Activated CD8-positive, alpha-beta memory T cell treated with anti-CD3 and anti-CD28 coated beads, Interleukin-2, amount 50 U/mL, for 48 hours (primary cell): ENCODE data around the gene CISD3.

Experiments used
- DNase-seq: peaks from one replicate; pipeline ENCODE4 v3.0.0-alpha.2; 2020

Gene CISD3

DNA sequence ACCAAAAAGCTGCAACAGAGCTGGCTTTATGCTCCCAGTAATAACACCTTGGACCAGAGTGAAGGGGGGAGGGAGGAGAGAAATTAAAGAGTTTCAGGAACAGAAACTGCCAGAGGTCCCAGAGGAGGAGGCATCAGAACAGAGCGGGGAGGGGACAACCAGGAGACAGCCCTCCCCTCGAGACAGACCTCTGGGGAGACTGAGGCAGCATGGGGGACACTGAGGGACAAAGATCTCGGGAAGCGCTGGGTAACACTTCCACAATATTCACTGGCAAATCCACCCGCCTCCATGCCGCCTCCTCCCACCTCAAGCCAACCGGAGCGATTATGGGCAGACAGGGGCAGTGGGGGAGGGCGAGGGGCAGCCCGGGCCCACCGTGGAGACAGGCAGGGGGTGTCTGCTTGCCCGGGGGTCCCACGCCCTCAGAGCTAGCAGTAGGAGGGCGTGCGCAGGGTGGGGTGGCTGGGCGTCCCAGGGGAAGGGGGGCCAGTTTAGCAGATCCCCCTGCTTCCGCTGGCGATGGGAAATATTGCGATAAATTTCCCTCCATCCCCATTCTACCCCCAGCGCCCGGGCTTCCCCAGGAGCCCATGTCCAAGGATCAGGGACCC lies 16.8 kb downstream of the CISD3 start:
- no peak for DNase-seq

DNA sequence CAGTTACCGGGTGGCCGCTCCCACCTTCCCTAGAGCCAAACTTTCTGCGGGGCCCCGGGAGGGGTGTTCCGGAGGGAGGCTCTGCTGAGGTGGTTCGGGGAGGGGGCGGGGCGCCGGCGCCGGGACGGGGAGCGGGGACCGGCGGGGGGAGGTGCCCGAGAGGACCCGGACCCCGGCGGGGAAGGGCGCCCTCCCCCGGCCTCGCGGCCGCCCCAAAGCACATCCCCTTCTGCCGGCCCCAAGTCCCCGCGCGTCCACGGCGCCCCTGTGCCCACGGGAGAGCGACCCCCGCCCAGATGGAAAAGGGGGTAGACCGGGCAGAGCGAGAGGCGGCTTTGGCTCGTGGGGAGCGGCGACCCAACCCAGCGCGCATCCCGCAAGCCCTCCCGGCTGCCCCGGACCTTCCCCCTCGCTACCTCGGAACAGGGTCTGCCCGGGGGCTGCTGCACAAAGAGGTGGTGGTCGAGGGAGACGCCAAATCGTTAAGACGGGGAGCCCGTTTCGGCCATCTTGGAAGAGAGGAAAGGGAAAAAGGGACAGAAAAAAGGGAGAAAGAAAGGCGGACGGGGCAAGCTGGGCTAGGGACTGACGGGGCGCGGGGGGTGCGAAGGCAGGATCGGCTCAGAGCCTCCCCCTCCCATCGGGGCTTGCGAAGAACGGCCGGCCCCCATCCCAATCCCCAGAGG lies 17.5 kb downstream of the CISD3 start:
- DNase-seq: no peak

DNA sequence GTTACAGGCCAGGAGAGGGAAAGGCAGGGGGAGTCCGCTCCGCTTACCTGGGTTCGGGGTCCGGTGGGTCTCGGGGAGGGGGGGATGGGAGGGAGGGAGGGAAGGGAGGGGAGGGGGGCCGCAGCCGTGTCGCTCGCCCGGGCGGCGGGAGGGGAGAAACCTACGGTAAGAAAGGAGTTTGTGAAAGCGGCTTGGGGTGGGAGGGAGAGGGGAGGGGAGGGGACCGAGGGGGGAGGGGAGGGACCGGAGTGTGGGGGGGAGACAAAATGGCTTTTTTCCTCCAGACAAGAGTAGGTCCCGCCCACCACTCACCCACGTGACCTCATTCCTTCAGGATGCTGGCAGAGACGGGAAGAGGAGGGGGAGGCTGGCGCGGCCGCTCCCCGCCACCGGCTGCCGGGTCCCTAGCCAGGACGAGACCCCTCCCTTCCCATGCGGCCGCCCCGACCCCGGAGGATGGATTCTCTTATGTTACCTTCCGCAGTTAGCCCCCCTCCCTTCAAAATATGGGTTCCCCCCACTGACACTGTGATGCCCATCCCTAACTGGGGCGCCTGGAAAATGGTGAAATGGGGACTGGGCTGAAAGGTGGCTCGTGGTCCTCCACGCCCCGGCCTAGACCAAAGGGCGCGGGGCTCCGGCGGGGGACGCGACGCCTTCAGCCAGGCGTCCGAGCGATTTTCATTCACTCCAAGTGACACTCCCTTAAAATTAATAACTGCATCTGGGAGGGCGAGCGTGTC lies 18.2 kb downstream of the CISD3 start, which contains the start of gene PCGF2:
TSS of gene PCGF2 (minus strand) at position 188 of the 743 bp plus-strand sequence. CDS start 7,934 bp downstream, outside the sequence.
- DNase-seq: no peak

DNA sequence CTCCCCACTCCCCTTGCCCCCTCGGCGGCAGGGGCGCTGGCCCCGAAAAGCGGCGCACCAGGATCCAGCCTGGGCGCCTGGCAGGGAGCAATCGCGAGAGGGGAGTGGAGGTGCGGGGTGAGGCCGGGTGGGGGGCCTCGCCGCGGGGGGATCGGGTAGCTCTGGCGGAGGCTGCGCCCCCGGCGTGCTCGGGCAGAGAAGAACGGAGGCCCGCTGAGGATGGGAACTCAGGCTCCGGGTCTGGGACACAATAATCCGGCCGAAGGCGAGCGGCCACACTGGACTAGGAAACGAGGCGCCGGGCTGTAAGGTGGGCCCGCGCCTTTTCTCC lies 18.7 kb downstream of the CISD3 start:
- DNase-seq: no peak

DNA sequence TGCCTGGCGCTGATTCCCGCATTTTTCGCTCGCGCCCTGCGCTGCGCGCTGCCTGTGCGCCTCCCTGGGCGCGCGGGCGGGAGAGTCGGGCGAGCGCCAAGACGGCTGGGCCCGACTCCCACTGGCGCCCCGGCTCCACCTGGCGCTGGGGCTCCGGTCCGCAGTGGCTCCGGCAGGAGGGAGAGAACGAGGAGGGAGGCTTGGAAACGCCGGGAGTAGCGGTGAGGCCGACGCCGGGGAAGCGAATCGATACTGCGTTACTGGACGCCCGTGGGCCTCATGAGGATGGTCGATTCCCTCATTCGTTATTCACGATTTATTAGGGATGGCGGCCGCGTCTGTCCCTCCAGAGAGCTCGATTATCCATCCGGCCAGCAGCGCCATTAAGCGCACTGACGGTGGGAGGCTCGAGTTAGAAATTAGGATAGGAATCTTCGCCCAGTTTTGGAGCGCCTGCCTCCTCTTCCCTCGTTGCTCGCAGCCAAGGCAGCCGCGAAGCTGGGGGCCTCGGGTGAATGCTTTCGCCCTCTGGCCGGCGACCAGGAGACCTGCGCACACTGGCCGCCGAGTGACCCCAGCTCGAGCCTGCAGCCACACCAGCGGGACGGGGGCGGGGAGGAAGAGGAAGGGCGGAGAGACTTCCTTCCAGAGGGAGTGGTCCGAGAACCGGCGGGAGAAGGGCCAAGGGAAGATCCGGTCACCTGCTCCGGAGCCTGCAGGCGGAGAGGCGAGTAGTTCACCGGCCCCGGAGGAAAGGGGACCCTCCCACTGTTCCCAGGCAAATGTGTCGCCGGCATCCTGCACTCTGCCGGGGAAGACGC lies 19.3 kb downstream of the CISD3 start:
- no peak for DNase-seq

DNA sequence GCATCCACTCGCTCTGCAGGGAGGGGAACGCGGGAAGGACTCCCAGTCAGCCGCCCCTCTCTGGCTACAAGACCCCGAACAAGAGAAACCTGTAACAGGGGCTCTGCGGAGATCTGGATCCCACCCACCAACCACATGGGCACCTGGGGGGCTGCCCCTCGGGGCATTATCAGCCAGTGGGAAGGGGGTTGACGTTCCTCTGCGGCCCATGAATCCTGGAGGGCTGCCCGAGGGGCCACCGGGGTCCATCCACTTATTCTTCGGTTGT lies 19.8 kb downstream of the CISD3 start:
- no peak for DNase-seq

DNA sequence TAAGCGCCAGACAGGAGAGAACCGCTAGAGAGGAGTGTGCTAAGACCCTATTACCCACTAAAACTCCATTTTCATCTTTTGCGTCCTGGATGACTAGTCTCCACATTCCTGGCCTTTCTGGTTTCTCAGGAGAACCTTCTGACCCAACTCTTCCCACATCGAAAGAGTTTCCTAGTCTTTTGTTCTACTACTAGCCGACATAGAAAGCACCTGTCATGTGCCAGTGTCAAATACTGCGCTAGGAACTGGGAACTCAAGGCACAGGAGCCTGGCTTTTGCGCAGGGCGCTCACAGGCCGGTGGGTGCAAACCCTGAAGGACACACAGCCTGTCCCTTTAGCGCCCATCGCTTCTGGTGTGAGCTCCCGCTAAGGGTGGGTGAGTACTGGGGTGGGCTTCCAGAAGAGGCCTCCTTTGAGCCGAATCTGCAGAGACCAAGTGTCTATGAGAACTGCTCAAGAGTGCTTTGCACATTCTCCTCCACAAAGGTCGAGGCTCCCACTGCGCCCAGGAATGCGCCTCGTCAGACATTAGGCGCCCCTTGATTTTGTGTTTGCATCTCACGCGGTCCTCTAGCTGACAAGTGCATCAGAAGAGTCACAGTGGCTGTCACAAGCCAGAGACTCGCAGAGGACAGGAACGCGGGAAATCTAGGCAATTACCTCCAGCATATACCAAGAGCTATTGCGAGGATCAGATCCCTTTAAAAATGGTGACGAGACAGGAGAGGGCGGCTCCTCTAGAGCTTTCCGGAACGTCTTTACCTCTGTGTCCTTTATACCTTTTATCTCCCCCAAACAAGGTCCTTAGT lies 20.4 kb downstream of the CISD3 start:
- no peak for DNase-seq

DNA sequence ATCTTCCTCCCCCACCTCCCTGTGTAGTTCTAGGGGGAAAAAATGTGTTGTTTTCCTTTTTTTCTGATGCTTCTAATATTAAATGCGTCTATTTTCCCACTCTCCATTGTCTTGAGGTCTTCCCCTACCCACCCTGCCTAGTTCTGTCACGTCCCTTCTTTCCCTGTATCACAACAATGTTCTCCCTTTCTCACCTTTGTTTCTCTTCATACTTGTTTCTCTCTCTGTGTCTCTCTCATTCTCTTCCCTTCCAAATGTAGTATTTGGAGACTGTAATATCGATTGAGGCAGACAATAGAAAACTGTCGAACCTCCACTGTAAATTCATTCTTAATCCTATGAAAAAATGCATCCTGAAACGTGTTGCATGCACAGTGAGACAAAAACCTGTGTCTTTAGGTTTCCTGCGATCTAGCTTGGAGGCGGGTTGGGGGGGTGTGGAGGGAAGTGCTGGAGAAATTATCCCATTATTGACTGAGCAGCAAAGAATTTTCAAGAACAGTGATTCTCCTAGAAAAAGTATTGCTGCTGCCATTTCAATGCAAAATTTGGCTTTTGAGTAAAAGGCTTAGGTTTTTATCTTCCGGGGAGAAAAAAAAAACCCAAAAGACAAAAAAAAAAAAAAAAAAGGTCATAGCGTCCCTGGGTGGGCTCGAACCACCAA lies 21.1 kb downstream of the CISD3 start:
- no peak for DNase-seq

DNA sequence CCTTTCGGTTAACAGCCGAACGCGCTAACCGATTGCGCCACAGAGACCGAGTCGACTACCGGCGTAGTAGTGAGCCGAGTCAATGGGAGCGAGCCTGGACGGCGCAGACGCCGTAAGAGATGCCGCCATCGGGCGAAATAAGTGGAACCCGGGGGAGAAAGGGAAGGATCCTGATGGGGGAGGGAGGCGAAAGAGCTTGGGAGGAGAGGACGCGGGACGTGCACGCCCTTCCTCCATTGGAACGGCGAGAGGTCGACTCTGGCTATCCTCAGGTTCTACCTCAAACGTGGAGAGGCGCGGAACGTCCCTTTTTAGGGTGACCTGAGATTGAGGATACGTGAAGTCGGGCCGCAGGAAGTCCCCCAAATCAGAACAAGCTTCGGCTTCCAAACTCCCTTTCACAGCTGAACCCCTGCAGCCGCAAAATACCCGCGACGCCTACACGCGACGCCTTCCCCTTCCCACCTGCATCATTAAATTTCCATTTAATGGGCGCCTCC lies 21.7 kb downstream of the CISD3 start:
- peak; percentile 100 for DNase-seq

DNA sequence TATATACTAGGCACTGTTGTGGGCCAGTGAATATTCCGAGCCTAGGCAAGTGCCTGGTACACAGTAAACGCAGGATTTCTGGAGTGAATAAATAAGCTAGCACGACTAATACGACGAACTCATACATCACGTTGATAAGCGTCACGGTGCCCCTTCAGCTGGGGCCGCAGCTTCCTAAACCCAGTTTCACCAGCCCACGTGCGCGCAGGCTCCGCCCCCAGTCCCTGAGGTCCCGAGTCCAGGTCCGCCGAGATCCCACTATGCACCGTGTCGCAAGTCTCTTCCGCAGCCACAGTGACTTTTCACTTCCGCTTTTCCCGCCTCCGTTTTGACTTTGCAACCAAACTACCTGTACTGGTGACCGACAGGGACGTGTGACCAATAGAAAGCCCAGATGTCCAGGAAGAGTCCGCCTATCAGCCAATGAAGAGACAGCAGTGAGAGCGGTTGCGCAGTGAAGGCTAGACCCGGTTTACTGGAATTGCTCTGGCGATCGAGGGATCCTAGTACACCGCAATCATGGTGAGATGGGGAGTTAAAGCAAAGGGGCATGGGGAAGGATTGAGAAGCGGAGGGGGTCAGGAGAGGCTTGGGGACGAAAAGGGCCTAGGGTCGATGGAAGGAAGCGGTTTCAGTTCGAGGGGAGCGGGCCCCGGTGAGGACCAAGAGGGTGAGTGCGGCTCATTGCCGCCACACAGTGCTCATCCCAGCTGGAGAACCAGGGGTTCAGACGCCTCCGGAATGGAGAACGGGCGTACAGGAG lies 22.3 kb downstream of the CISD3 start, which contains the start of gene PSMB3:
TSS of gene PSMB3 (plus strand) at position 434 of the 763 bp plus-strand sequence. CDS start at position 520, 86 bp downstream.
- DNase-seq: peak; percentile 95

DNA sequence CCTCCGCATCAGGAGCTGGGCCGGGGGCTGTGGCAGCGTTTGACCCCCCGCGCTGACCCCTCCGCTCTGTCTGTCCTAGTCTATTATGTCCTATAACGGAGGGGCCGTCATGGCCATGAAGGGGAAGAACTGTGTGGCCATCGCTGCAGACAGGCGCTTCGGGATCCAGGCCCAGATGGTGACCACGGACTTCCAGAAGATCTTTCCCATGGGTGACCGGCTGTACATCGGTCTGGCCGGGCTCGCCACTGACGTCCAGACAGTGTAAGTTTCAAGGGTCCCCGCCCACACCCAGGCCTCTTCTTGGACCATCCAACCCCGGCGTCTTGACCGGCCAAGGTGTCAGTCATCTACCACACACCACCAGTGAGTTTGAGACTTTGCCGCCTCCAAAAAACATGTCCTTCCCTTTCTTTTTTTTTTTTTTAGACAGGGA lies 22.9 kb downstream of the CISD3 start:
- DNase-seq: no peak

DNA sequence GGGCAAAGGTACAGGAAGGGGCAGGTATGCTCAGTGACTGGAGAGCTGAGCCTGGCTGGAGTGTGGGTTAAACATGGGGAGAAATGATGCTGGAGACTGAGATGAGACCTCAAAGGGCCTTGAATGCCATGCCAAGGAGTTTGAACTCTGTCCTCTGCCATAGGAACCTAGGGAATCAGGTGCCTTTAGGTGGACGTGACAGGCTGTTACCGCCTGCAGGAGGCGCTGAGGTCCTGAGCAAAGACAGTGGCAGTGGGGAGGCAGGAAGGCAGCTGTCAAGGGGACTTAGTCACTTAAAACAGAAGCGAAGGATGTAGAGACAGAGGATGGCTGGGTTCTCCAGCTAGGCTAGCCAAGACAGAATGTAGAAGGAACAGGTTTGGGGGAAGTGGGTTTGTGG lies 31.5 kb downstream of the CISD3 start:
- DNase-seq: no peak

DNA sequence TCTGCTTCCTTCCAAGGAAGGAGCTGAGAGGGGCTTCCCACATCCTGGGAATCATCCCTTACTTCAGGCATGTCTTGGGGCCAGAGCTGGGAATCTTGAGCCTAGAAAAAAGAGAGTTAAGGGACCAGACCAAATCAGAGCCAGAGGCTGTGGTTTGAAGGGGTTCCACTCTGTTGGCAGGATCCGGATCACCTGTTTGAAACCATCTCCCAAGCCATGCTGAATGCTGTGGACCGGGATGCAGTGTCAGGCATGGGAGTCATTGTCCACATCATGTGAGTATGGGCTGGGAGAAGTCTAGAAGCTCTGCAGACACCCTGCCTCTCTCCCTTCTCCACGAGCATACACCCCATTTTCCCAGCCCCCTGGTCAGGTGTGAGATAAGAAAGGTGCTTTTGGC lies 32.1 kb downstream of the CISD3 start:
- no peak for DNase-seq

DNA sequence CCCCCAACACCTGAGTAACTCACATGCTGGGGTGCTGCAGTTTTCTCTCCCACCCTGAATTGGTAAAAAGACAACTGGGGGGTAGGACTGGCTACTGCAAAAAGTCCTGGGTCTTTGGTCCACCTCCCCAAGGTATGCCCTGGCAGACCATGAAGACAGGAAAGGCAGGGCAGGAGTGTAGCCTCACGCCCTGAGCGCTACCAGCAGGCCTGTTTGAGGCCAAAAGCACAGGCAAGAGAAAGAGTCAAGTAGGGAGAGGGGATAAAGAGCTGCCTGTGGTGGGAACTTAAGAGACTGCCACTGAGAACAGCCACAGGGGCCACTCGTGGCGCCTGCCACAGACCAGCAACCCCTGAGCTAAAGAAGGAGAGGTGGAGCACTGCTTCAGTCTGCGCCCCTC lies 36.2 kb downstream of the CISD3 start:
- DNase-seq: no peak

DNA sequence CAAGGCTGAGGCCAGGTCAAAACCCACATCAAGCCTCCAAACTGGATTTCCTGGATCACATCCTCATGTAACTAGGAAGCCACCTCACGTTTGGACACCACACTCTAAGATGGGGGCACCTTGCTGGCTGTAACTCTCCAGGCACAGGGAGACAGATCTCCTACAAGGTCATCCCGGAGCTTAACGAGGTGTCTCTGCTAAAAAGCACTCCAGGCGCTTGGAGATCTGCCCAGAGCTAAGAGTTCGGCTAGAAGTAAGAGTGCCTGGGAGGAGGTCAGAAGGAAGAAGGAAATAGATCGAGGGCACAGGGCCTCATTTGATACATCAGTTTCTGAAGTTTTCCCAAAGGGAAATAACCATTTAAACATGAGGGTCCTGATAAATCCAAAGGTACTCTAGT lies 38.3 kb downstream of the CISD3 start:
- no peak for DNase-seq

DNA sequence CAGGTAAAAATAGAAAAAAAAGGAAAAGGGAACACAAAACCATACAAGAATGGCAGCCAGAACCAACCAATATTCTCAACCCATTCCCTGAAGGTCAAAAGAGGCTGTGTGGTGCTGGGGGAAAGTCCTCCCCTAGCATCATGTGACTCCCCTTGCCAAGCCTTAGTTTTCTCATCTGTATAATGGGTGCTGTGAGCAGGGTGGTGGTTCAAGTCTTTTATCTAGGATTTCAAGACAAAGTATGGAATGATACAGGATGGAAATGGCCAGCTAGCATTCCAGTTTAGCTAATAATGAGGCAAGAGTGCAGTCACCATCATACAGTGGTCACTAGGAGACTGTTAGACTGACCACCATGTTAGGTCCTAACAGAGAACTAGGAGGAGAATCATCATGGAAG lies 43.1 kb downstream of the CISD3 start:
- no peak for DNase-seq

DNA sequence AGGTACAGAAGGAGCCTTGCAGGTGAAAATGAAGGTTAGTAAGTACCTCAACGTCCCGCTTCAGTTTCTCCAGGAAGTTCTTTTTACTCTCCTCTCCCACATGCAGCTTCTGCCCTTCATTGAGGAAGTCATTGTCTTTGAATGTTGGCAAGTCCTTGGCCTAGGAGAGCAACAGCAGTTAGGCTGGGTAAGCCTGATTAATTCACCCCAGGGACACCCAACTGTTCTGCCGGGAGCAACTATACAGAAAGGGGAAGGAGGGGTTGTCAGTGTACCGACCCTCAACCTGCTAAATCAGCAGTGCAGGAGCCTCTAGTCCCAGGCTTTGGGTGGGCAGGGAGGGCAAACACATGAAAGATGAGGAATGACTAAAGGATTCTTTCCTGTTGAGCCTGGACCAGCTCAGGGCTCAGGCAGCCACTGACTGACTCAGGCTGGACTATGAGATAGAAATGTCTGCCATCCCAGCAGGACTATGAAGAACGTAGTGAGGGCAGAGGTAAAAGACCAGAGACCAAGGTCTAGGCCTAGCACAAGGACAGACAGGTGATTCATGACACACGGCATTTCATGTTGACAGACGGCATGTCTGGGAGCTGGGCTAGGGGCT lies 47.6 kb downstream of the CISD3 start:
- no peak for DNase-seq

DNA sequence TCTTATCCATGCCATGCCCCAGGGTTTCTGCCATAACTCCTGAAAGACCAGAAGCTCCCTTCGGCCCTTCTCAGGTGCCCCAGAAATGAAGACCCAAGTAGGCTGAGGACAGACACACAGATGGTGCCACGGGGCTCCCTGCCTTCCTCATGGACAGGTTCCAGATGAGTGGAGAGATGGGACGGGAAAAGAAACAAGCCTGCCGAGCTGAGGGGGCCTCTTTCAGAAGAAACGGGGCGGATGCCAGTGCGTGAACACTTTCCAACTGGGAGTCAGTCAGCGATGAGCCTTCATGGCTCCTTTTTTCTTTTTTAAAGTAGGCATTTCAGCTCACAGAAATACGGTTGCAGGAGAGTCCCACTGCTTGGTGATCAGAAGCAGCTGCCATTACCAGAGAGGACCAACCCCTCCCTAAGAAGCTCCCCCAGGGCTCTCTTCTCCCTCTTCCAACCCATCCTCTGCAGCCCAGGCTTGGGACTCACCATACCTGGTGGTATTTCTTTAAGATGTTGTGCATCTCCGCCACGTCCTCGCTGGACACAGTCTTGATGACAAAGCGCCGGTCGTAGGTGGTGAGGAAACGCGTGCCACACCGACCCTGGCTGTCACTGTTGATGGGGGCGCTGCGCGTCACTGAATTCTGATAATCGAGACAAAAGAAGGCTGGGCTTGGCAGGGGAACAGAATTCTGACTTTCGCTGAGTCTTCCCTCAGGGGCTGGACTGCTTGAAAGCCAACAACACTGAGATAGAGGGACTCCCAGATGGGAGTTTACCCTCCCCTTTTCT lies 50.0 kb downstream of the CISD3 start:
- no peak for DNase-seq

DNA sequence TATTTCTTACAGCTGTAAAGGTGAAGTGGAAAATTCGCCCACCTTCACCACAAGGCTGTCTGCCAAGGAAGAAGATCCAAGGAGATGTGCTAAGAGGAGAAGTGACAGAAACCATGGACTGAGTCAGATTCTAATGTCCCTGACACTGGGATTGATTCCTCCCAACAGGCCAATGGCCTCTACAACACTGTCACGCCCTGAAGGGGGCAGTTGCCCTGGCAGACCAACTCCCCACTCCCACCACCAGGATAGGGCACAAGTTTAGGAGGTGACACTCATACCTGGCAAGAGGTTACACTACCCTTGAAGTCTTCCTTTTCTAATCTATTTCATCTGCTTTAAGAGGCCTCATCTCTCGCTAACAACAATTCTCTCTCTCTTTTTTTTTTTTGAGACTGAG lies 53.1 kb downstream of the CISD3 start:
- DNase-seq: no peak
